GM23338 (cell line): ENCODE results near the gene CCL18. TPM values are rescaled to one million over a fixed set of nuclear protein-coding genes. Genes with fewer than 3 reads are reported as not detected.

Experiments used
- ATAC-seq: fragments of 200-7000 bp; cut with Tn5 transposase; 3 replicates; pipeline ENCODE4 v1.9.1; 2020
- DNase-seq: peaks from one replicate; pipeline ENCODE4 v3.0.0-alpha.2; 2015; ENCODE audit warnings: low spot score
- H2AFZ ChIP-seq: fragments of 200-600 bp; sonication (generic); 2 replicates; pipeline ENCODE4 v1.8.0; 2016; ENCODE audit warnings: antibody characterized with exemption, mild to moderate bottlenecking, moderate library complexity
- H3F3A ChIP-seq: fragments of 200-600 bp; sonication (generic); replicated peaks from 2 replicates; pipeline ENCODE4 v1.8.0; 2017; ENCODE audit warnings: antibody characterized with exemption, mixed run types, low read depth
- H3K27ac ChIP-seq: fragments of 200-600 bp; sonication (generic); 2 replicates; pipeline ENCODE4 v1.6.1; 2016; ENCODE audit warnings: low read depth
- H3K27me3 ChIP-seq: fragments of 200-600 bp; sonication (generic); 2 replicates; pipeline ENCODE4 v1.8.0; 2016; ENCODE audit warnings: mild to moderate bottlenecking, mixed run types, moderate library complexity; ENCODE audit not compliant: insufficient read depth
- H3K36me3 ChIP-seq: fragments of 200-600 bp; sonication (generic); 2 replicates; pipeline ENCODE4 v1.8.0; 2016; ENCODE audit warnings: mild to moderate bottlenecking; ENCODE audit not compliant: insufficient read depth
- H3K4me1 ChIP-seq: fragments of 200-600 bp; sonication (generic); 2 replicates; pipeline ENCODE4 v1.8.0; 2016; ENCODE audit warnings: mild to moderate bottlenecking, moderate library complexity; ENCODE audit not compliant: insufficient read depth
- H3K4me2 ChIP-seq: fragments of 200-600 bp; sonication (generic); 2 replicates; pipeline ENCODE4 v1.7.1; 2017; ENCODE audit warnings: mixed run types
- H3K4me3 ChIP-seq: fragments of 200-600 bp; sonication (generic); 2 replicates; pipeline ENCODE4 v1.6.1; 2016; ENCODE audit warnings: mixed run types
- H3K79me2 ChIP-seq: fragments of 200-600 bp; sonication (generic); replicated peaks from 2 replicates; pipeline ENCODE4 v1.8.0; 2017; ENCODE audit warnings: mild to moderate bottlenecking; ENCODE audit not compliant: insufficient read depth
- H3K9me2 ChIP-seq: fragments of 200-600 bp; sonication (generic); 2 replicates; pipeline ENCODE4 v1.8.0; 2017; ENCODE audit not compliant: insufficient read depth
- H4K20me1 ChIP-seq: fragments of 200-600 bp; sonication (generic); replicated peaks from 2 replicates; pipeline ENCODE4 v1.8.0; 2017; ENCODE audit warnings: mild to moderate bottlenecking; ENCODE audit not compliant: insufficient read depth
- H3K27ac Mint-ChIP-seq: 2 replicates; pipeline ENCODE4 v1.8.0; 2020; ENCODE audit warnings: inconsistent platforms, mild to moderate bottlenecking, moderate library complexity, mixed read lengths
- H3K27me3 Mint-ChIP-seq: 3 replicates; pipeline ENCODE4 v1.8.0; 2022; ENCODE audit warnings: low read depth, mild to moderate bottlenecking, moderate library complexity, mixed read lengths, inconsistent platforms; ENCODE audit not compliant: insufficient read depth, poor library complexity
- H3K36me3 Mint-ChIP-seq: 3 replicates; pipeline ENCODE4 v1.8.0; 2021; ENCODE audit warnings: low read depth, mild to moderate bottlenecking, inconsistent platforms, moderate library complexity, mixed read lengths
- H3K4me1 Mint-ChIP-seq: 3 replicates; pipeline ENCODE4 v1.8.0; 2020; ENCODE audit warnings: mild to moderate bottlenecking, inconsistent platforms, mixed read lengths
- H3K4me3 Mint-ChIP-seq: 3 replicates; pipeline ENCODE4 v1.8.0; 2021; ENCODE audit warnings: moderate library complexity, mild to moderate bottlenecking, inconsistent platforms, mixed read lengths
- H3K9me3 Mint-ChIP-seq: 3 replicates; pipeline ENCODE4 v1.8.0; 2020; ENCODE audit warnings: moderate library complexity, mild to moderate bottlenecking, inconsistent platforms, mixed read lengths
- CREB1 ChIP-seq: fragments of 250-450 bp; sonication (Bioruptor Pico); IDR thresholded peaks from 2 replicates; pipeline ENCODE4 v1.5.0; 2020; ENCODE audit warnings: low read depth, mild to moderate bottlenecking, moderate library complexity
- EZH2 ChIP-seq: fragments of 200-600 bp; sonication (generic); IDR thresholded peaks from one replicate; pipeline ENCODE4 v1.8.0; 2017; ENCODE audit warnings: antibody characterized with exemption, mild to moderate bottlenecking, low read depth; ENCODE audit not compliant: unreplicated experiment
- JUNB ChIP-seq: IDR thresholded peaks from one replicate; pipeline ENCODE4 v1.6.1; 2016; ENCODE audit warnings: antibody characterized with exemption; ENCODE audit not compliant: unreplicated experiment
- STAT1 ChIP-seq: IDR thresholded peaks from one replicate; pipeline ENCODE4 v1.6.1; 2016; ENCODE audit warnings: antibody characterized with exemption; ENCODE audit not compliant: unreplicated experiment
- ZNF331 ChIP-seq: fragments of 250-450 bp; sonication (Bioruptor Pico); IDR thresholded peaks from 2 replicates; pipeline ENCODE4 v1.5.0; 2020; ENCODE audit warnings: low read depth, mild to moderate bottlenecking, moderate library complexity
- ZNF462 ChIP-seq: fragments of 250-450 bp; sonication (Bioruptor Pico); IDR thresholded peaks from 2 replicates; pipeline ENCODE4 v1.5.0; 2020; ENCODE audit warnings: mild to moderate bottlenecking, moderate library complexity
- polyA plus RNA-seq: library from polyadenylated mRNA; unstranded; fragments of >200 nt; fragmentation: Nextera tagmentation; extraction: Ambion mirVana; gene quantifications from 2 replicates; pipeline ENCODE4 v1.2.1, GENCODE V29; 2016
- total RNA-seq: library from RNA; depleted of rRNA; stranded (reverse); fragments of >200 nt; shearing (Covaris generic); gene quantifications from 2 replicates; pipeline ENCODE4 v1.2.3, GENCODE V29; 2014

Gene CCL18
- total and polyA plus RNA-seq, 2 experiments from 2014 or later = not detected

GRCh38 chr17:36094232-36094631 lies 30.2 kb downstream of the CCL18 start (continued):
- TF ChIP-seq ZNF462 (CRISPR knock-in tag) = no peak
- no peak for TF ChIP-seq ZNF331

- H3K9me2 ChIP-seq = 0 out of 2 replicates have a peak, but pooled peaks cover 6% of the 10 kb centered on the region
- Mint-ChIP-seq H3K4me3 (no peak overlapping the region), H3K27ac (no peak overlapping the region), H3K36me3 (no peaks in the 10 kb centered on the region), H3K4me1 (peaks cover 4% of the 10 kb centered on the region), H3K9me3 (no peaks in the 10 kb centered on the region; the same call in 2 of the 3 replicates), H3K27me3 (peaks cover 8% of the 10 kb centered on the region)
- ATAC-seq = no peak
- no peak overlapping the region for H3K4me3 ChIP-seq
- no peak overlapping the region for H3K4me2 ChIP-seq
- DNase-seq = no peak
- no peaks in the 10 kb centered on the region for H3K27me3 ChIP-seq
- H4K20me1 ChIP-seq = no peaks in the 10 kb centered on the region
- TF ChIP-seq ZNF462 (CRISPR knock-in tag) (no peak), STAT1 (no peak), CREB1 (CRISPR knock-in tag) (no peak), JUNB (no peak), EZH2 (no peak)
- no peaks in the 10 kb centered on the region for H3K36me3 ChIP-seq
- H3K79me2 ChIP-seq = no peaks in the 10 kb centered on the region
- no peak overlapping the region for H2AFZ ChIP-seq
- no peaks in the 10 kb centered on the region for H3F3A ChIP-seq
- no peak overlapping the region for H3K27ac ChIP-seq
- H3K4me1 ChIP-seq = no peaks in the 10 kb centered on the region
Observed at GRCh38 chr17:36094746-36095145, 30.7 kb downstream of the CCL18 start.
